NCI-H526 treated with DMSO at 0.1 percent for 48 hours (cell line): ENCODE measurements around the gene RBBP7.

Experiments used
- DNase-seq: peaks from one replicate; lab custom pipeline; 2025; lab: John Stamatoyannopoulos, UW

RBBP7 gene

GRCh38 chrX:16826207-16826606 is 44.0 kb downstream of the RBBP7 start:
- no peak for DNase-seq

DNA sequence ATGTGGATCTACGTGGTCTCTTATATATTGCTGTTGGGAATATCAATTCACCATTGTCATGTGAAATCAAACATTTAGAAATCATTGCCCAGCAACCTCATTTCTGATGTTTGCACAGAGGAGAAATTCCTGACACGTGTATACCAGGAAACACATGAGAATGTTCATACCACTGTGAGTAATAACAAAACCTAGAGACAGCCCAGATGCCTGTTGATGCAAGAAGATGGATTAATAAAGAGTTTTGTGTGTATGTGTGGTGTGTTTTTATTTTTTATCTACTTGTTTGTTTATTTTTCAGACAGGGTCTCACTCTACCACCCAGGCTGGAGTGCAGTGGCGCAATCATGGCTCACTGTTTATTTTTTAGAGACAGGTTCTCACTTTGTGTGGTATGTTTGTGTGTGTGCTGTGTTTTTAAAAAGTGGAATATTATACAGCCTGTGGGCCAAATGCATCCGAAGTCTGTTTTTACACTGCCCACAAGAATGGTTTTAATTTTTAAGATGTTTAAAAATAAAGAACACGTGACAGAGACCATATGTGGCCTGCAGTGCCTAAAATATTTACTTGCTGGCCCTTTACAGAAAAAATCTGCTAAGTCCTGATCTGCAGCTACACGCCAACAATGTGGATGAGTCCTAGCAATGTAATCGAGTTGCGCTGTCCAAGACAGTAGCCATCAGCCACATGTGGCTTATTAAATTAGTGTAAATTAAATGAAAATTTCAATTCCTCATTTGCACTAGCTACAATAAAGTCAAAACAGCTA is 44.7 kb downstream of the RBBP7 start:
- no peak for DNase-seq

DNA sequence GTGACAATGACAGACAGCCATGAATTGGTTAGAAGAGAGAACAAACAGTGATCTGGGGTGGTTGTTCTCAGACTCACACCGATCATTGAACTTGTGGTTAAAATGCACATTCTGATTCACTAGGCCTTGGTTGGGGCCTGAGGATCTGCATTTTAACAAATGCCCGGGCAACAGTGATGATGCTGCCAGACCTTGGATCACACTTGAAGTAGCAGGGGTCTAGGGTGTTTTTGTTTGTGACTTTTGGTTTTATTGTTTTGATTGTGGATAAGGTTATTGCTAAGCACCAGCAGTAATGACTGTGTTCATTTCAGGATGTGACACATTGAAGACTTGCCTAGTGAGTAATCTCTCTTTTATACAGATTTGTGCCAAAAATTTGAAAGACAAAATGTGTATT is 47.4 kb downstream of the RBBP7 start:
- no peak for DNase-seq

DNA sequence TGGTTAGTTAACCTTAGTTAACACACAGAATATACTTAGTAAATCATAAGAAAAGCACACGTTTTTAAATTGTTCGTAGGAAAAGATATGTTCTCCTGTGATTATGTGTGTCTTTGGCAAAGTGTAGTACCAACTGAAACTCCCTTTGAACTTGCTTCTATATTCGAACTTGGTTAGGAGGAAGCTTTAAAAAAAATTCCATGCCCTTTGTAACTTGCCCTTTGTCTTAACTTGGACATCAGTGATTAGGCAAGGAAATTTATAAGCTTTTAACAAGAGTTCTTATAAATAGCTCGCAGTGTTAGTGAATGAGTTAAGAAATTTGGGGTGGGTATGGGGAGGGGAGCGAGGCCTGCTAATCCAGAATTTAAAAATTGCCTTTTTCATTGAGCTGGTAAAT is 50.5 kb downstream of the RBBP7 start:
- DNase-seq, result no peak

DNA sequence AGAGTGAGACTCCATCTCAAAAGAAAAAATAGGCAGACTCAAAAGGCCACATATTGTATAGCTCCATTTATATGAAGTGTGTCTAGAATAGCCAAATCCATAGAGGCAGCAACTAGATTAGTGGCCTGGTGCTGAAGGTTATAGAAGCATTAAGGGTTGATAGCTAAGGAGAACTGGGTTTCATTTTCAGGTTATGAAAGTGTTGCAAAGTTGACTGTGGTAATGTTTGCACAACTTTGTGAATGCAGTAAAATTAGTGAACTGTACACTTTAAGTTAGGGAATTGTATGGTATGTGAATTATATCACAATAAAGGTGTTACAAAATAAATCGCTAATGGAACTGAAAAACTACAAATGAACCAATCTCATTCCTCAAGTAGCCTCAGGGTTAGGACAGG is 55.6 kb downstream of the RBBP7 start:
- no peak for DNase-seq

- no peak for DNase-seq
These were observed 62.1 kb downstream of the RBBP7 start for GRCh38 chrX:16807976-16808542.

GRCh38 chrX:16807548-16807947 is 62.6 kb downstream of the RBBP7 start:
- no peak for DNase-seq

- no peak for DNase-seq
These were observed 65.2 kb downstream of the RBBP7 start for GRCh38 chrX:16804923-16805464.

GRCh38 chrX:16797841-16798240 is 72.3 kb downstream of the RBBP7 start:
- DNase-seq, result no peak

- no peak for DNase-seq
These were observed 72.8 kb downstream of the RBBP7 start for GRCh38 chrX:16797358-16797757.

DNA sequence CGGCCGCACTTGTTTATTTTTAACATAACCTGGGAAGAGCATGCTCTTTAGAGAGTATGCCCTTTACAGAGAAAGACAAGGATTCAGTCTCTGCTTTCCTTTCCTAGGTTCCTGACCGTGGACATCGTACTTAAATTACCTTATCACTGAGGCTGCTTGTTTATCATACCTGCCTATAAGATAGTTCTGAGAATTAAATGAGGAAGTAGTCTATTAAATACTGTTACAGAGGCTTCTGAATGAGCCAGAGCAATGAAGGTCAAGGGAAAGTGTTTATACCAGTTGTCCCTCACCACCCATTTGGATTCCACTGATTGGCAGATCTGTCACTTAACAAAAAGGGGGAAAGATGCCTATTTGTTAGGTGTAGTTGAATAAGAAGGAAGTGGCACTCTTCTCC is 73.9 kb downstream of the RBBP7 start:
- no peak for DNase-seq
